ENCODE data around the gene PIK3C2G.

PIK3C2G gene

GRCh38 chr12:18340186-18340585 is 78.9 kb downstream of the PIK3C2G start:
- DNase-seq (ENCODE audit: low read depth in 1 of 2, low spot score in 1 of 2): no peak

DNA sequence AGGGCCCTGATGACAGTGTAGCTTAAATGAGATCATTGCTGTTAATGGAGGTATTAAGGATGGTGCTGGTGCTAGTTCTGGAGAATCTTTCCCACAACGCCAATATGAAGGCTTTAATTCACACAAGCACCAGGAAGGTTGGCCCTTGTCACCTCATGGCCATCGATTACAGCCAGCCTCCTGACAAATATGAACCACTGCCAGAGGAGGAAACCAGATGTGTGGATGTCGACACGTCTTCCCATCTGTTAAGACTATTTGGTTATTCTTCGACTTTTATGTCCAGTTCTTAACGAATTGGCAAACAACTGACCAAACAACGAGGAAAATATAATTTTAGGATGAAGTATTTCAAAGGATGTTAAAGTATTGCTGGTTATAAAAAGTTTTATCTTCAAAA is 79.5 kb downstream of the PIK3C2G start:
- DNase-seq (ENCODE audit: low read depth in 1 of 2, low spot score in 1 of 2): no peak

- DNase-seq (ENCODE audit: low read depth in 1 of 2, low spot score in 1 of 2): no peak
Observed at GRCh38 chr12:18343708-18344107, 82.4 kb downstream of the PIK3C2G start.

- DNase-seq (ENCODE audit: low read depth in 1 of 2, low spot score in 1 of 2): no peak
Observed at GRCh38 chr12:18345021-18345735, 83.9 kb downstream of the PIK3C2G start.

DNA sequence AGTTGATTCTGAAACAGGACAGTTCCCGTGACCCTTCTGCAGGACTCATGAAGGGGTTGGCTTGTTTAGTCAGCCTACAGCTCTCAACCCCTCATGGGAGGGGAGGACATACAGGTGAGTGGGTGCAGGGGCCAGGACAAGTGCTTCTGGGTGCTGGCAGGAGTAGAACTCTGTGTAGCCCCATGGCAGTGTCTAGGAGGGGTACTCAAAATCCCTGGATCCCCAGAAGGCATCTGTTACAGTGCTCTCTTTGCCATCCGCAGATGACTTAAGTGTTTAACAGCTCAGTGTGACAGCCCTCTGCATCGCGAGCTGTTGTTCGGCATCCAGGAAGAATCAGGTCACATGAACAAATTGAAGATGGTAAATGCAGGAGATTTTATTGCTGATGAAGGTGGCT is 91.0 kb downstream of the PIK3C2G start:
- no peak for DNase-seq (ENCODE audit: low read depth in 1 of 2, low spot score in 1 of 2)

DNA sequence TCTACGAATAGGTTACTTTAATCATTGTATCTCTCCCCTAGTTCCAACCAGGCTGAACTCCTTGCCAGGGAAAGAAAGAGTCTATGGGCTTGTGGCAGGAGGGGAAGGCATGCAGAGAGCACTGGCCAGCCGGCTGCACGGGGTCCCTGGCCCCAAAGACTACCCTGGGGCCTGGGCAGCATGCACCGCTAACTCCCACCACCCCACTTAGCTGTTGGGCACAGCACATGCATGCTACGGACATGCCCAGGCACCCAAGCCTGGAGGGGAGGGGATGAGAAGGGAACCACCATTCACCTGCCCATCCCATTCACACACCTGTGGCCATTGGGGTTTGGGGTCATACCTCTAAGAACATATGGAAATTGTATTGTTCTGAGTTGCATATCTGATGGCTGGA is 94.1 kb downstream of the PIK3C2G start:
- DNase-seq (ENCODE audit: low read depth in 1 of 2, low spot score in 1 of 2): no peak

DNA sequence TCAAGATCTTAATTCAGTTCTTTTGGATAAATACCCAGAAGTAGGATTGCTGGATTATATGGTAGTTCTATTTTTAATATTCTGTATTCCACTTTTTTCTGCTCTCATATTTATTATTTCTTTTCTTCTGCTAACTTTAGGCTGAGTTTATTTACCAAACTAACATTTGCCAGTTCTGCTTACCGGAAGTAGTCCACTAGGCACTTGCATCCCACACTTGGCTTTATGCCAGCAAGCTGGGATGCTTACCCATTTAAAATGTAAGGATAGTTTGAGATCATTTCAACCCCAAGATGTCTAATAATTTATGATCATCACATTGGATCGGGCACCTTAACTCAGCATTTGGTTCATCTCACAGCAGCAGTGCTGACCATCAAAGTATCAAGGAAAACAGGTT is 96.8 kb downstream of the PIK3C2G start:
- DNase-seq (ENCODE audit: low read depth in 1 of 2, low spot score in 1 of 2): no peak

- DNase-seq (ENCODE audit: low read depth in 1 of 2, low spot score in 1 of 2): no peak
Observed at GRCh38 chr12:18358930-18359329, 97.6 kb downstream of the PIK3C2G start.

DNA sequence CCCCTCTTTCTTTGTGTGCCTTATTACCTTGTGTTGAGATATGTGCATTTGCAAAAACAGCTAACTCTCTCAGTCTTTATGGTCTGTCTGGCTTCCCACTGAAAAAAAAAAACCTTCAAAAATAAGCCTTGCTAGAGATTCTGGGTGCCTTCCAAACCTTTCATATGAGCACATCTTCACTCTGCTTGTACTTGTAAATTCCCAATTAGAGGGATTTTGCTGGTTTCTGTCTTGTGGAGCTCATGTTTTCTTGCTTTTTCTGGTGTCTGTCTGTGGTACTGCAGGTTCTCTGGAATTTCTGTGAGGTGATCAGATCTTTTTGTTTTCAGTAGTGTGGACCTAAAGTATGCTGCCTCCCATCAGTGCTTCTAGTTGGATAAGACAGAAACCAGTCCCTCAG is 100.1 kb downstream of the PIK3C2G start:
- no peak for DNase-seq (ENCODE audit: low read depth in 1 of 2, low spot score in 1 of 2)

DNA sequence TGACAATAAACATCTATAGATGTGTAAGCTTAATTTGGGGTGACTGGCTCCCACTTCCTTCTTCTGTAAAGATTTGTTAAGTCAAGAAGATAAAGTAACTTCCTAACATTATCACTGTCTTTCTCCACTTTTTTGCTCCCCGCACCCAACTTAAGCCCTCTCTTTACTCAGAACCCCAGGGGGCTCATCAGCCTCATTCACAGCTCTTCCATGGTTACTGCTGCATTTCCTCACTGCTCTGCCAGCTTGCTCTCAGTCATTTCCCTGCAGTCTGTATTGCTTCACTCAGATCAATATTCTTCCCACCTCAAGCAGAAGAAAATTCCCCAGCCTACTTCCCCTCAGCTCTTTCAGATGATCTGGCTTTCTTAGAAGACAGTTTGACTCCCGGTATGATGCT is 102.0 kb downstream of the PIK3C2G start:
- DNase-seq (ENCODE audit: low read depth in 1 of 2, low spot score in 1 of 2): no peak

GRCh38 chr12:18368594-18368993 is 107.3 kb downstream of the PIK3C2G start:
- DNase-seq (ENCODE audit: low read depth in 1 of 2, low spot score in 1 of 2): no peak

GRCh38 chr12:18373181-18373580 is 111.9 kb downstream of the PIK3C2G start:
- DNase-seq (ENCODE audit: low read depth in 1 of 2, low spot score in 1 of 2): no peak

DNA sequence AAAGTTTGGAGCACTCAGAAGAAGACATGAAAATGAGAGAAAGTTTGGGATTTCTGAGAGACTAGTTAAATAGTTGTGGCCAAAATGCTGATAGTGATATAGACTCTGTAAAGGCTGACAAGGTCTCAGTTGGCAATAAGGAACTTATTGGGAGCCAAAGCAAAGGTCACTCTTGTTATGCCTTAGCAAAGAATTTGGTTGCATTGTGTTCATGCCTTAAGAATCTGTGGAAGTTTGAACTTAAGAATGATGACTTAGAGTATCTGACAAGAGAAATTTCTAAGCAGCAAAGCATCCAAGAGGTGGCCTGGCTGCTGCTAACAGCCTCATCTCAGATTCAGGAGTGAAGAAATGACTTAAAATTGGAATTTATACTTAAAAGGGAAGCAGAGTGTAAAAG is 113.8 kb downstream of the PIK3C2G start:
- no peak for DNase-seq (ENCODE audit: low read depth in 1 of 2, low spot score in 1 of 2)

GRCh38 chr12:18375583-18375982 is 114.3 kb downstream of the PIK3C2G start:
- DNase-seq (ENCODE audit: low read depth in 1 of 2, low spot score in 1 of 2): no peak

GRCh38 chr12:18382236-18382885 is 121.0 kb downstream of the PIK3C2G start:
- DNase-seq (ENCODE audit: low read depth in 1 of 2, low spot score in 1 of 2): no peak

GRCh38 chr12:18383203-18383602 is 121.9 kb downstream of the PIK3C2G start:
- no peak for DNase-seq (ENCODE audit: low read depth in 1 of 2, low spot score in 1 of 2)

GRCh38 chr12:18387706-18388105 is 126.4 kb downstream of the PIK3C2G start:
- no peak for DNase-seq (ENCODE audit: low read depth in 1 of 2, low spot score in 1 of 2)

- no peak for DNase-seq (ENCODE audit: low read depth in 1 of 2, low spot score in 1 of 2)
Observed at GRCh38 chr12:18389820-18390219, 128.5 kb downstream of the PIK3C2G start.

GRCh38 chr12:18391151-18391550 is 129.8 kb downstream of the PIK3C2G start:
- no peak for DNase-seq (ENCODE audit: low read depth in 1 of 2, low spot score in 1 of 2)

DNA sequence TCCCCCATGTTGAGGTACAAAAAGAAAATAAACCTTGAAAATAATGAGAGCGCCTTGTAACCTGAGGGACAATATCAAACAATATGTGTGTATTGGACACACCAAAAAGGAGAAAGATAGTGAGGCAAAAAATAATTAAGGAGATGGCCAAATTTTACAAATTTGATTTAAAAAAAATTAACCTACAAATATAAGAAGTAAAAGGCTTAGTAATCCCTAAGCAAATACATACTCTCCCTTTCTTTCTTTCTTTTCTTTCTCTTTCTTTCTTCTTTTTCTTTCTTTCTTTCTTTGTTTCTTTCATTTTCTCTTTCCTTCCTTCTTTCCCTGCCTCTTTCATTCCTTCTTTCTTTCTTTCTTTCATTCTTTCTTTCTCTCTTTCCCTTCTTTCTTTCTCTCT is 133.4 kb downstream of the PIK3C2G start:
- DNase-seq (ENCODE audit: low read depth in 1 of 2, low spot score in 1 of 2): no peak

GRCh38 chr12:18400186-18400585 is 138.9 kb downstream of the PIK3C2G start:
- no peak for DNase-seq (ENCODE audit: low read depth in 1 of 2, low spot score in 1 of 2)

GRCh38 chr12:18402872-18403611 is 141.7 kb downstream of the PIK3C2G start:
- no peak for DNase-seq (ENCODE audit: low read depth in 1 of 2, low spot score in 1 of 2)
